IPS-18a (cell line): ENCODE data around the gene VWA8.

Source experiments
- H3K27ac ChIP-seq: one replicate; pipeline ENCODE4 v1.5.1; 2013; ENCODE audit warnings: low read length
- H3K27me3 ChIP-seq: one replicate; pipeline ENCODE4 v1.6.1; 2013; ENCODE audit warnings: mild to moderate bottlenecking, low read length; ENCODE audit not compliant: control insufficient read depth, insufficient read depth
- H3K36me3 ChIP-seq: one replicate; pipeline ENCODE4 v1.6.1; 2013; ENCODE audit warnings: low read depth, low read length; ENCODE audit not compliant: control insufficient read depth
- H3K4me1 ChIP-seq: one replicate; pipeline ENCODE4 v1.6.1; 2013; ENCODE audit warnings: low read depth, low read length; ENCODE audit not compliant: control insufficient read depth
- H3K4me3 ChIP-seq: one replicate; pipeline ENCODE4 v1.5.1; 2013; ENCODE audit warnings: low read length
- H3K9ac ChIP-seq: one replicate; pipeline ENCODE4 v1.6.1; 2013; ENCODE audit warnings: mild to moderate bottlenecking, low read length, moderate library complexity
- H3K9me3 ChIP-seq: one replicate; pipeline ENCODE4 v1.6.1; 2013; ENCODE audit warnings: low read depth, low read length; ENCODE audit not compliant: control insufficient read depth

Gene VWA8

DNA sequence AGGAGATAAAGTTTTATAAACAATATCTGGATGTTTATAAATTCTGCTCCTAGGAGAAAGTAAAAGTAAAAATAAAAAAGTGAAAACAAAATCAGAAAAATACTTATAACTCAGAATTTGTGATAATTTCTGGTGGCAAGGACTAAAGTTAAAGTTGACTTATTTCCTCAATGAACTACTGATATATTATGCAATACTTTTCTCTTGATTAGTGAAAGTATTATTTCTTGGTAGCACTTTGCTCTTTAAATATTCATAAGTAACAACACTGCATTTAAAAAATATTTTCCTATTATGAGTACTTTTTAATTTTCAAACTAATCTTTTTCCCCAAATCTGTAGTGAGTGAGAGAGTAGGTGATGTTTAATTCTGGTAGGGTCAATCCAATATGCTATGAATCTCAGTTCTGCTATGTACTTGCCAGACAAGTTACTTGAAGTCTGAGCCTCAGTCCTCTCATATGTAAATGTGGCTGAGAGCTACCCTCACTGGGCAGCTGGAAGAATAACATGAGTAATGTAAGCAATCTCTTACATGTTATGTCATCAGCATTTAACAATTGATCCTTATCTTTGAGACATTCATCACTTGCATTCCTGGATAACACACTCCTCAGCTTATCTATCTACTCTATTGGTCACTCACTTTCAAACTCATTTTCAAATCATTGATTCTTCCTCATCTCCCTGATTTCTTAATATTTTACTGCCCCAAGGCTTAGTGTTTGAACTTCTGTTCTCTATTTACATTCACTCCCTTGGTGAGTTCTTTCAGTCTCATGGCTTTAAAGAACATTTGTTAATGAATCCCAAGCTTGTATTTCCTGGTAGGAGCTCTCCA is 264.5 kb downstream of the VWA8 start:
- no peaks in the 10 kb centered on the region for H3K9me3 ChIP-seq
- H3K4me3 ChIP-seq: no peak overlapping the region
- H3K27me3 ChIP-seq: no peaks in the 10 kb centered on the region
- H3K4me1 ChIP-seq: peaks cover 32% of the 10 kb centered on the region
- no peaks in the 10 kb centered on the region for H3K36me3 ChIP-seq
- H3K27ac ChIP-seq: no peak overlapping the region
- H3K9ac ChIP-seq: no peak overlapping the region

DNA sequence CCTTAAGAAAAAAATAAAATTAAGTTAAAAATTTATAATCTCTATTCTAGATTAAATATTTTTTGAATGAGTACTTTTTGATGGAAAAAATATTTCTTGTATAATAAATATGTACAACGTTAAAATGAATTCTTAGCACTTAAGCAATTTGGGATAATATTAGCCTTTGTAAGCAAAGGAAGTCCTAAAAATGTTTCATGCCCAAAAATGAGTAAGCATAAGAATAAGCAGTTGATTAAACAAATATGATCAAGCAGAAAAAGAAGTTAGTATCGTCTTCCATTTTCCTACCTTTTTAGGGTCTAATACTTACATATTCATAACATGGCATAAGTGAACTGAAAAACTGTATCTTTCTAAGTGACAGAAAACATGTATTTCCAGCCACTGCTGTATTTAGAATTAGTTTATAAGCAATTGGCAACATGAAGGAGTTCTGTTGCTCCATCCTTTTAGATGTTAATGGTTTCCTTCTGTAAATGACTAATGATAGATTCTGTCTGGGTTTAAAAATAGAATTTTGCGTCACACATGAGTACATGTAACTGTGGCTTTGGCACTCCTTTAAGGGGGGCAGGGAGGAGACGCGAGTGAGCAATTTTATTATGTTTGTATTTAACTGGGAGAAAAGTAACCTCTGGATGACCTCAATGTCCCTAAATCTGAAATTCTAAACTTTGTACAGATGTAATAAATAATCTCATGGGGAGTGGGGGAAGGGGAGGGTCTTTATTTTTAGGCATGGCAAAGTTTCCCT is 266.2 kb downstream of the VWA8 start:
- no peak overlapping the region for H3K9ac ChIP-seq
- no peak overlapping the region for H3K27ac ChIP-seq
- H3K27me3 ChIP-seq: no peaks in the 10 kb centered on the region
- H3K4me3 ChIP-seq: no peak overlapping the region
- H3K4me1 ChIP-seq: peaks cover 32% of the 10 kb centered on the region
- H3K9me3 ChIP-seq: no peaks in the 10 kb centered on the region
- H3K36me3 ChIP-seq: peaks cover 3% of the 10 kb centered on the region

DNA sequence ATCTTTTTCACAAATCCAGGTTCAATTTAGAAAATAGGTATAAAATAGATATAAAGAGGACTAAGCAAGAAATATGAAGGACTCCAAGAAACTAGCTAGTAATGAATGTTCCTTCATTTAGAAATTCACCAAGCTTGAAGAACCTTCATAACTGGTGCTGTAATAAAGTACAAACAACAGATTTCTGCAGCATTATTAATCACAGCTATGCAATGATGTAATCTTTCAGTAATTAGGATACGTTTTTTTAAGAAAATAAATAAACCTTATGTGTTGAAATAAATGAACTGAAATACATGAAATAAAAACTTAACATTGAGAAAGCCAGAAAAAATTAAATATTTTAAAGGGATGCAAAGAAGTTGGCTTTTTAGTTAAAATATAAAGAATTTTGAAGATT is 267.5 kb downstream of the VWA8 start:
- H3K27me3 ChIP-seq: no peaks in the 10 kb centered on the region
- no peak overlapping the region for H3K9ac ChIP-seq
- no peak overlapping the region for H3K27ac ChIP-seq
- peaks cover 32% of the 10 kb centered on the region for H3K4me1 ChIP-seq
- H3K36me3 ChIP-seq: peaks cover 3% of the 10 kb centered on the region
- H3K9me3 ChIP-seq: no peaks in the 10 kb centered on the region
- no peak overlapping the region for H3K4me3 ChIP-seq

DNA sequence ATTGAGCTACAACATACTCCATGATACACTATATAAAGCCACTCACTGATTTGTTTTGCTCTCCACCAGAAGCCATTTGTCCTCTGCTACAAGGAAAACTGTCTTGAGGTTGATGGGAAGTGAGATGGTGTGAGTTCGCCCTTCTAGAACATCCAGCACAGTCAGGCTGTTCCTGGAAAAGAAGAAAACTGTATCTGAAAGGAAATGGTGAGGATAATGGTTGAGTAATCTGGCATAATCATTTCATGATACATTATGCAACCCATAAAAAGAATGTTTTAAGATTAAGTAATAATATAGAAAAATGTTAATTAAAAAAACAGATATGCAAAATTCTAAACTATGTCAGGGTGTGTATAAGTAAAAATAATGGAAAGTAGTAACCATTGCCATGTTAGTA is 269.6 kb downstream of the VWA8 start:
- no peak overlapping the region for H3K27ac ChIP-seq
- H3K9ac ChIP-seq: no peak overlapping the region
- H3K36me3 ChIP-seq: peaks cover 3% of the 10 kb centered on the region
- peaks cover 18% of the 10 kb centered on the region for H3K4me1 ChIP-seq
- no peaks in the 10 kb centered on the region for H3K27me3 ChIP-seq
- no peak overlapping the region for H3K4me3 ChIP-seq
- H3K9me3 ChIP-seq: no peaks in the 10 kb centered on the region

DNA sequence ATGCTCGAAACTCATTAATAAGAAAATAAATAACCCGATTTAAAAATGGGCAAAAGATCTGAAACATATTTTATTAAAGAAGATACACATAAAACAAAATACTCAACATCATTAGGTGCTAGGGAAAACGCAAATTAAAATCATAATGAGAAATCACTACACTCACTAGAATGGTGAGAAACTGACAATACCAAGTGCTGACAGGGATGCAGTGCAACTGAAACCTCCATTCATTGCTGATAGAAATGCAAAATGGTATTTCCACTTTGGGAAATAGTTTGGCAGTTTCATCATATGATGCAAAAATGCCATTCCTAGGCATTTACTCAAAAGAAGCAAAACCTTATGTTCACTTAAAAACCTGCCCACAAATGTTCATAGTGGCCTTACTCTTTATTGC is 278.1 kb downstream of the VWA8 start:
- H3K36me3 ChIP-seq: no peaks in the 10 kb centered on the region
- no peak overlapping the region for H3K4me3 ChIP-seq
- no peak overlapping the region for H3K9ac ChIP-seq
- H3K27ac ChIP-seq: no peak overlapping the region
- H3K4me1 ChIP-seq: peaks cover 21% of the 10 kb centered on the region
- H3K27me3 ChIP-seq: no peaks in the 10 kb centered on the region
- no peaks in the 10 kb centered on the region for H3K9me3 ChIP-seq

DNA sequence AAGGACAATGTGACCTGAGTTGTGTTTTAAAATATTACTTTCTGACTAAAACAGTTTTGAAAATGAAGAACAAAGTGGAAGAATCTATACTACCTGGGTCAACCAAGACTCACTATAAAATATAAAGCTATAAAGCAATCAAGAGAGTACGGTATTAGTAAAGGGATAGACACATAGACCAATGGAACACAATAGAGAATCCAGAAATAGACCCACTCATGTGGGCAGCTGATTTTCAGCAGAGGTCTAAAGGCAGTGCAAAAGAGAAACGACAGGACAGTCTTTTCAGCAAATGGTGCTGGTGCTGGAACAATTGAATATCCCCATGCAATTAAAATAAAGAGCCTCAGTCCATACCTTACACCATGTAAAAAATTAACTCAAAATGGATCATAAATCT is 278.9 kb downstream of the VWA8 start:
- Histone ChIP-seq H3K4me3 (no peak overlapping the region), H3K4me1 (peaks cover 21% of the 10 kb centered on the region), H3K9me3 (no peaks in the 10 kb centered on the region), H3K27me3 (no peaks in the 10 kb centered on the region), H3K36me3 (no peaks in the 10 kb centered on the region), H3K9ac (no peak overlapping the region), H3K27ac (no peak overlapping the region)

DNA sequence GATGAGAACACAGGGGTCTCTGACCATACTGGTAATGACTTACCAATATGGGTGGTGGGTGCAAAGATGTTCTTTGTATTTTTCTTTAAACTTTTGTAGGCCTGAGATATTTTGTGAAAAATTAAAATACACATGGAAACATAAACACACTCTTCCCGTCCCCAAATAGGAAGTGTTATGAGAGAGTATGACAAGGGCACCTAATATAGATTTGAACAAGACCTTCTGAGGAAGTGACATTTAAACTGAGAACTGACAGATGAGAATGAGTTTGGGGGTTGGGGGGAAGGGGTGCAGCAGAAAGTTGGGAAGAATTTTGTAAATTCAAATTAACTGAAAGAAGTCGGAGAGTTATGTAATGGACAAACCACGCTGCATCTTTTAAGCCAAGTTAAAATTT is 279.3 kb downstream of the VWA8 start:
- Histone ChIP-seq H3K9me3 (no peaks in the 10 kb centered on the region), H3K36me3 (no peaks in the 10 kb centered on the region), H3K27me3 (no peaks in the 10 kb centered on the region), H3K9ac (no peak overlapping the region), H3K4me3 (no peak overlapping the region), H3K27ac (no peak overlapping the region), H3K4me1 (peaks cover 21% of the 10 kb centered on the region)

DNA sequence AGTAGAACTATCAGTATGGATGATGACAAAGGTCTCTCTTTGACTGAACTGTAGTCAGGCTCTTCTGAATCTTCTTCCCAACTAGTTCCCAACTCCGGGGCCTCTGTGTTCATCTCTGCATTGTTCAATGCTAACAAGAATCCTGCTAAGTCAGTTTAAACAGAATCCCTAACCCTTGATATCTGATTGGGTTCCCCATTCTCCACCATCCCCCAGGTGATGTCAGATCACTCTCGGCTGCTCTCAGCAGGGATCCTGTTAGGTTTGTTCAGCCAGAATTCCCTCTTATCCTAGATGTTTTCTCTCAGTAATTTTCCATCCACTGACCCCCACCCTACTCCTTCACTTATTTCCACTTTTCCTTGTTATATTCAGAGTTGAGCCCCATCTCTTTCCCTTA is 280.0 kb downstream of the VWA8 start:
- Histone ChIP-seq H3K4me1 (peaks cover 21% of the 10 kb centered on the region), H3K36me3 (no peaks in the 10 kb centered on the region)

DNA sequence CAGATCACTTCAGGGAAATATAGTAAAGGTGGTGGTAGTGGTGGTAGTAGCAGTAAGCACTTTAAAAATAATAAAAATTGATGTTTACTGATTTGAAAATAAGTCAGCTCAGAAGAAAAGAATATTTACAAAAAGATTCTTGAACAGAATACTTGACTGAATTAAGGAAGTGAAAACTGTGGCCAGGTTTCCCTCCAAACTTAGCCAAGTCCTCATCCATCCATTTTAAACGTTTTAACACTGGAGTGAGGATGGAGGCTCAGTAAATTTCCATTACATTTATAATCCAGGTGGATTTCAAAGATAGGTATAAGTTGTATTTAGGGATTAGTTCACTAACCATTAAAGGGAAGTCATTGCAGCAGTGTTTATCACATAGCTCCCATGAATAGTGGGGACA is 282.1 kb downstream of the VWA8 start:
- no peaks in the 10 kb centered on the region for H3K36me3 ChIP-seq
- no peaks in the 10 kb centered on the region for H3K9me3 ChIP-seq
- H3K27me3 ChIP-seq: no peaks in the 10 kb centered on the region
- no peak overlapping the region for H3K27ac ChIP-seq
- H3K4me1 ChIP-seq: peaks cover 21% of the 10 kb centered on the region
- H3K9ac ChIP-seq: no peak overlapping the region
- no peak overlapping the region for H3K4me3 ChIP-seq

More for the DNA sequence above, 280.0 kb downstream of the VWA8 start:
- Histone ChIP-seq H3K27me3 (no peaks in the 10 kb centered on the region), H3K27ac (no peak overlapping the region), H3K9me3 (no peaks in the 10 kb centered on the region), H3K9ac (no peak overlapping the region), H3K4me3 (no peak overlapping the region)

DNA sequence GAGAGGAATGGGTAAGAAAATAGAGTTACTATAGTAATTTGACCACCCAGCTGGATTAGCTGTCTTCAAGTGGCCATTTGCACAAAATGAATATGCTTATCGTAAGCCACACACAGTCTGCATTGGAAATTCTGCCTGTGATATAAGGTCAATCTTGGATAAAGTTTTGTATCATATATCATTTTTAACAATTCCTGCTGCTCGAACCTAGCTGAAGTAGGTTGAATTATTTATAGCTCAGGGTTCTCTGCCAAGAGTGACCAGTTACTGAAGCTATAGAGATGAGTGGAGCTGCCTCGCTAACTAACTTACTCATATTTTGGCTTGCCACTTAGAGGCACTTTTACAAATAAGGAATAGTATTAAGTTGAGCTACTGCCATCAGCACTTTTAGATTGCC is 282.7 kb downstream of the VWA8 start:
- Histone ChIP-seq H3K4me3 (no peak overlapping the region), H3K4me1 (peaks cover 21% of the 10 kb centered on the region), H3K27me3 (no peaks in the 10 kb centered on the region), H3K9me3 (no peaks in the 10 kb centered on the region), H3K36me3 (no peaks in the 10 kb centered on the region), H3K9ac (no peak overlapping the region), H3K27ac (no peak overlapping the region)

DNA sequence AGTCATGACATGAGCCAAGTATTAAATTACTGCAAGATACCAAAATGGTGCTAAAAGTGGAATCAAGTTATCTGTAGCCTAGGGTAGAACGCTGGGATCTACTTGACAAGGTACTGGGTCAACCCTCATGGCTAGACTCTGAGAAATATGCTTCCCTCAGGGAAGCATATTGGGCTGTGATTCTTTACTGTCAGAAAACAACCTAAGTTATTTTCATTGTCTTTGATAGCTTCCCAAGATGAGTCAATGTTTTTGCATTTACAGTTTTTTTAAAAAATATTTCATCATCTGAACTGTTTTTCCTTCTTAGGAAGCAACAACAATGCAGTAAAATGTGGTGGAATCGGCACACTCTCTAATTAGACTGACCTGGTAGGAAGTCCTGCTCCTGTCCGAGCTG is 285.6 kb downstream of the VWA8 start:
- H3K9ac ChIP-seq: no peak overlapping the region
- H3K4me3 ChIP-seq: no peak overlapping the region
- no peaks in the 10 kb centered on the region for H3K36me3 ChIP-seq
- H3K27ac ChIP-seq: no peak overlapping the region
- H3K4me1 ChIP-seq: peaks cover 10% of the 10 kb centered on the region
- no peaks in the 10 kb centered on the region for H3K9me3 ChIP-seq
- no peaks in the 10 kb centered on the region for H3K27me3 ChIP-seq

DNA sequence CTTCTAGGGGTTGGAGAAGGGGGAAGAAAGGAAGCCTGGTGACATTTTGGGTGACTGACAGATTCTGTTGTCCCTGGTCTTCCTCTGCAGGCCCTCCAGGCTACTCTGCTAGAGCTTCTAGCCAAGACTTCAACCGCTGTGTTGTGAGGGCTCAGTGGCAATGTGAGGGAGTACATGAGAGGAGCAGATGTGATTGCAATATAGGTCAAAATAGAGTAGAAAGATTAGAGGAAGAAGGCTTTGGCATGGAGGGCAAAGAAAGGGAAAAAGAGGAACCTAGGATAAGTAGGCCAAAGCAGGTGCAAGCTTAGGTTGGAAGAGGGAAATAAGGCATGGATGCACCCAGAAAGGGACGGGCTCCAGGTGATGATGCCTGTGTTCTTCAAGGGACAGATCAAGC is 286.7 kb downstream of the VWA8 start:
- H3K27ac ChIP-seq: no peak overlapping the region
- no peaks in the 10 kb centered on the region for H3K9me3 ChIP-seq
- no peaks in the 10 kb centered on the region for H3K36me3 ChIP-seq
- no peak overlapping the region for H3K4me3 ChIP-seq
- no peaks in the 10 kb centered on the region for H3K4me1 ChIP-seq
- no peak overlapping the region for H3K9ac ChIP-seq
- H3K27me3 ChIP-seq: no peaks in the 10 kb centered on the region
